Transverse colon (tissue), 3 donors: Measurements from ENCODE around the gene PRR19.

Experiments used
- EP300 ChIP-seq: sonication (generic); formaldehyde crosslinking; IDR thresholded peaks from one replicate; pipeline ENCODE4 v1.6.1; 2017; ENCODE audit warnings: antibody characterized with exemption, low read depth
- POLR2AphosphoS5 ChIP-seq, 3 donors: sonication (generic); formaldehyde crosslinking; IDR thresholded peaks; one replicate each; pipeline ENCODE4 v1.6.1; 2016; ENCODE audit warnings: antibody characterized with exemption in 3 of 3

GRCh38 chr19:42271045-42271419 is 30.9 kb upstream of the PRR19 start:
- TF ChIP-seq POLR2AphosphoS5 (IDR thresholded peaks at IDR 0.05), result no peak
- no peak for TF ChIP-seq EP300
